ENCODE results near the gene SLC24A3. TPM values are rescaled to one million over a fixed set of nuclear protein-coding genes. Genes with fewer than 3 reads are reported as not detected.

SLC24A3 gene
- total and polyA plus RNA-seq, 2 experiments from 2014 or later: 0.81 to 2.5 TPM

DNA sequence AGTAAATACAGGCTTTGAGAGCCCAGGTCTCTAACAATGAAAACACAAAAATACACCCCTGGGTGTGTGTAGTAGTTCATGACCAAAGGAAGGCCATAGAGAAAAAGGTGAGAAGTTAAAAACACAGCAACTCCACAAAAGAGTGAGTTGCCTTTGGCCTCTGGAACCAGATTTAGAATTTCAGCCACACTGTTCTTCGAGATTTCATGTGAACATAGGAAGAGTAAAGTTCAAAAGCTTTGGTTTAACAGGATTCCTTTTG is 502.1 kb downstream of the SLC24A3 start:
- H3F3A ChIP-seq (replicated peaks; ENCODE audit: low read depth): no peaks in the 10 kb centered on the region
- no peak for DNase-seq (ENCODE audit: low spot score)
- Mint-ChIP-seq H3K27ac (no peak overlapping the region), H3K4me1 (no peaks in the 10 kb centered on the region), H3K36me3 (ENCODE audit: low read depth) (peaks cover 12% of the 10 kb centered on the region; the same call in 2 of the 3 replicates), H3K4me3 (no peak overlapping the region), H3K9me3 (peaks cover 20% of the 10 kb centered on the region), H3K27me3 (ENCODE audit: insufficient read depth, low read depth, poor library complexity) (peaks cover 4% of the 10 kb centered on the region)
- no peak overlapping the region for H3K4me2 ChIP-seq
- H2AFZ ChIP-seq: no peak overlapping the region
- no peaks in the 10 kb centered on the region for H3K27me3 ChIP-seq (ENCODE audit: insufficient read depth)
- H3K4me1 ChIP-seq (ENCODE audit: insufficient read depth): no peaks in the 10 kb centered on the region
- H3K36me3 ChIP-seq (ENCODE audit: insufficient read depth): 0 out of 2 replicates have a peak, but pooled peaks cover 3% of the 10 kb centered on the region
- H3K4me3 ChIP-seq: no peak overlapping the region
- no peaks in the 10 kb centered on the region for H3K79me2 ChIP-seq (replicated peaks; ENCODE audit: insufficient read depth)
- no peak overlapping the region for H3K27ac ChIP-seq (ENCODE audit: low read depth)
- peaks cover 5% of the 10 kb centered on the region; the same call in 1 of the 2 replicates for H3K9me2 ChIP-seq (ENCODE audit: insufficient read depth)
- no peak for ATAC-seq
- H4K20me1 ChIP-seq (replicated peaks; ENCODE audit: insufficient read depth): no peaks in the 10 kb centered on the region
- TF ChIP-seq NANOG (IDR thresholded peaks at IDR 0.05; ENCODE audit: borderline replicate concordance): no peak
- no peak for TF ChIP-seq ZNF114 (CRISPR knock-in tag; IDR thresholded peaks at IDR 0.05)
- no peak for TF ChIP-seq CREB1 (CRISPR knock-in tag; IDR thresholded peaks at IDR 0.05; ENCODE audit: low read depth)
- TF ChIP-seq CTCF (conservative IDR thresholded peaks at IDR 0.05; ENCODE audit: low read depth in 2 of 2): no peak
- no peak for TF ChIP-seq EZH2phosphoT487 (IDR thresholded peaks at IDR 0.05; ENCODE audit: unreplicated experiment)
- no peak for TF ChIP-seq JUNB (IDR thresholded peaks at IDR 0.05; ENCODE audit: unreplicated experiment)
- no peak for TF ChIP-seq EZH2 (IDR thresholded peaks at IDR 0.05; ENCODE audit: low read depth, unreplicated experiment)
- TF ChIP-seq, protein P1, sequence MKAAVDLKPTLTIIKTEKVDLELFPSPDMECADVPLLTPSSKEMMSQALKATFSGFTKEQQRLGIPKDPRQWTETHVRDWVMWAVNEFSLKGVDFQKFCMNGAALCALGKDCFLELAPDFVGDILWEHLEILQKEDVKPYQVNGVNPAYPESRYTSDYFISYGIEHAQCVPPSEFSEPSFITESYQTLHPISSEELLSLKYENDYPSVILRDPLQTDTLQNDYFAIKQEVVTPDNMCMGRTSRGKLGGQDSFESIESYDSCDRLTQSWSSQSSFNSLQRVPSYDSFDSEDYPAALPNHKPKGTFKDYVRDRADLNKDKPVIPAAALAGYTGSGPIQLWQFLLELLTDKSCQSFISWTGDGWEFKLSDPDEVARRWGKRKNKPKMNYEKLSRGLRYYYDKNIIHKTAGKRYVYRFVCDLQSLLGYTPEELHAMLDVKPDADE (IDR thresholded peaks at IDR 0.05): no peak
- TF ChIP-seq, protein P2, sequence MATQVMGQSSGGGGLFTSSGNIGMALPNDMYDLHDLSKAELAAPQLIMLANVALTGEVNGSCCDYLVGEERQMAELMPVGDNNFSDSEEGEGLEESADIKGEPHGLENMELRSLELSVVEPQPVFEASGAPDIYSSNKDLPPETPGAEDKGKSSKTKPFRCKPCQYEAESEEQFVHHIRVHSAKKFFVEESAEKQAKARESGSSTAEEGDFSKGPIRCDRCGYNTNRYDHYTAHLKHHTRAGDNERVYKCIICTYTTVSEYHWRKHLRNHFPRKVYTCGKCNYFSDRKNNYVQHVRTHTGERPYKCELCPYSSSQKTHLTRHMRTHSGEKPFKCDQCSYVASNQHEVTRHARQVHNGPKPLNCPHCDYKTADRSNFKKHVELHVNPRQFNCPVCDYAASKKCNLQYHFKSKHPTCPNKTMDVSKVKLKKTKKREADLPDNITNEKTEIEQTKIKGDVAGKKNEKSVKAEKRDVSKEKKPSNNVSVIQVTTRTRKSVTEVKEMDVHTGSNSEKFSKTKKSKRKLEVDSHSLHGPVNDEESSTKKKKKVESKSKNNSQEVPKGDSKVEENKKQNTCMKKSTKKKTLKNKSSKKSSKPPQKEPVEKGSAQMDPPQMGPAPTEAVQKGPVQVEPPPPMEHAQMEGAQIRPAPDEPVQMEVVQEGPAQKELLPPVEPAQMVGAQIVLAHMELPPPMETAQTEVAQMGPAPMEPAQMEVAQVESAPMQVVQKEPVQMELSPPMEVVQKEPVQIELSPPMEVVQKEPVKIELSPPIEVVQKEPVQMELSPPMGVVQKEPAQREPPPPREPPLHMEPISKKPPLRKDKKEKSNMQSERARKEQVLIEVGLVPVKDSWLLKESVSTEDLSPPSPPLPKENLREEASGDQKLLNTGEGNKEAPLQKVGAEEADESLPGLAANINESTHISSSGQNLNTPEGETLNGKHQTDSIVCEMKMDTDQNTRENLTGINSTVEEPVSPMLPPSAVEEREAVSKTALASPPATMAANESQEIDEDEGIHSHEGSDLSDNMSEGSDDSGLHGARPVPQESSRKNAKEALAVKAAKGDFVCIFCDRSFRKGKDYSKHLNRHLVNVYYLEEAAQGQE (IDR thresholded peaks at IDR 0.05; ENCODE audit: unreplicated experiment): no peak
- no peak for TF ChIP-seq ZNF462 (CRISPR knock-in tag; IDR thresholded peaks at IDR 0.05)
- no peak for TF ChIP-seq ZNF331 (CRISPR knock-in tag; IDR thresholded peaks at IDR 0.05; ENCODE audit: low read depth)
- no peak for TF ChIP-seq POLR2AphosphoS5 (IDR thresholded peaks at IDR 0.05; ENCODE audit: low read depth)
- TF ChIP-seq STAT1 (IDR thresholded peaks at IDR 0.05; ENCODE audit: unreplicated experiment): no peak
